Motor neuron (in vitro differentiated cells): Measurements from ENCODE around the gene TLL2. TPM values are rescaled to one million over a fixed set of nuclear protein-coding genes. Genes with fewer than 3 reads are reported as not detected.
A peak's percentile ranks its signal among the peaks of the same experiment; 100 is the strongest.

Experiments
- ATAC-seq, 8 experiments: fragments of 200-7000 bp; cut with Tn5 transposase; replicated peaks in 6 of 8; 2 replicates each; pipeline ENCODE4 v1.8.0; 2021; ENCODE audit warnings: mild to moderate bottlenecking in 8 of 8, moderate library complexity in 8 of 8
- H3K27ac ChIP-seq, 2 donors: fragments of 250-450 bp; sonication (Bioruptor Pico); 2 replicates each; pipeline ENCODE4 v1.9.0; 2021; ENCODE audit warnings: antibody characterized with exemption in 2 of 2, mild to moderate bottlenecking in 2 of 2, moderate library complexity in 1 of 2
- H3K4me1 ChIP-seq, 2 donors: fragments of 250-450 bp; sonication (Bioruptor Pico); replicated peaks in 1 of 2; 2 replicates each; pipeline ENCODE4 v1.6.1; 2021; ENCODE audit warnings: antibody characterized with exemption in 2 of 2, mild to moderate bottlenecking in 2 of 2, moderate library complexity in 1 of 2
- H3K4me3 ChIP-seq, 5 donors: fragments of 250-450 bp; sonication (Bioruptor Pico); 2 replicates each; pipeline ENCODE4 v1.9.0; 2021; ENCODE audit warnings: antibody characterized with exemption in 5 of 5, mild to moderate bottlenecking in 5 of 5, moderate library complexity in 4 of 5
- WGBS, 10 experiments: fragments of 450-650 bp; shearing (Covaris generic); methylation state at CpG; one replicate each; pipeline ENCODE4 v1.0.0; 2022; 5-methylcytosine and 5-hydroxymethylcytosine counted together
- in situ Hi-C, 9 experiments: fragments of 400-800 bp; cut with MboI; loops; one replicate each; pipeline ENCODE4 v1.15.0; 2021; ENCODE audit warnings: low sequenced_read_pairs in 9 of 9, low pct_unique_long_range_greater_than_20kb in 2 of 9; ENCODE audit not compliant: unreplicated experiment in 9 of 9
- total RNA-seq, 8 experiments: library from RNA; unstranded; fragments of 300-600 nt; gene quantifications; 2 replicates each; pipeline versions ENCODE4 v1.2.3 to v1.2.4, GENCODE V29; 2022

The TLL2 gene
- total RNA-seq, 8 experiments from 2014 or later: 1.1 to 20.4 (median 2.2) TPM

DNA sequence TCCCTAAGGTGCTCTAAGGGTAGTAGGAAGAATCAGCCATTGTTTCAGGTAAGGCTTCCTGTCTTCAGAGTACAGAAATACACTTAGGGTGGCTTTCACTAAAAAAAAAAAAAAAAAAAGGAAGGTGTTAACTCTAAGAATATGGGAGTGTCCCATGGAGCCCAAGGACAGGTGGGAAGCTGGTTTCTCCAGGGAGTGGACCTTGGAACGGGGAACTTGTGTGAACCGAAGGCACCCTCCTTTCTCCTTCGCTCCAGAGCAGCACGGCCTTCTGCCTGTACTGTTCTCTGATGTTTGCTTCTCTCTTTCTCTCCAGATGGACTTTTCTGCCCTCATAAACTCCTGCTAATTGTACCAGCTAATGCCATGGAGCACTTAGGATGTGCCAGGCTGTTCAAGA, 161.1 kb downstream of the TLL2 start:
- no peak overlapping the region for H3K27ac ChIP-seq
- H3K4me1 ChIP-seq: no peaks in the 10 kb centered on the region
- H3K4me3 ChIP-seq: no peak overlapping the region
- in situ Hi-C loops: no loop called here
- 46 to 100% (median 63%) methylated on average over 1 to 4 of the region's 4 CpGs; no CpG with 5 or more reads in 4 of the 10 experiments for WGBS, 10 experiments
- no peak for ATAC-seq

DNA sequence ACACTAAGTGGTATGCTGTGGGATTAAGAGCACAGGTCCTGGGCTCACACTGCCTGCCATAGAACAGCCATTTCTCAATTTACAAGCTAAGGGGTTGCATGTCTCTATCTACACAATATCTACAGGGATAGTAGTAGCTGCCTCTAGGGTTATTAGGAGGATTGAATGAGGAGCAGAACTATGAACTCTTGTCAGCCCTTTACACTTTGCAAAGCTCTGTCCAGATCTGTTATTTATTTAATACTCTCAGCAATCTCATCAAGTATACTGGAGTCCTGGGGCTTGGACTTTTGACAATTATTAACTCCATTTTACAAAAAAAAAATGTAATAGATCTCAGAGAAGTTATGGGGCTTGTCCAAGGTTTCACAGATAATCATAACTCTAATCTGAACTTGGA, 161.7 kb downstream of the TLL2 start:
- H3K27ac ChIP-seq: no peak overlapping the region
- H3K4me1 ChIP-seq: no peaks in the 10 kb centered on the region
- in situ Hi-C loops: no loop called here
- no peak overlapping the region for H3K4me3 ChIP-seq
- no peak for ATAC-seq

DNA sequence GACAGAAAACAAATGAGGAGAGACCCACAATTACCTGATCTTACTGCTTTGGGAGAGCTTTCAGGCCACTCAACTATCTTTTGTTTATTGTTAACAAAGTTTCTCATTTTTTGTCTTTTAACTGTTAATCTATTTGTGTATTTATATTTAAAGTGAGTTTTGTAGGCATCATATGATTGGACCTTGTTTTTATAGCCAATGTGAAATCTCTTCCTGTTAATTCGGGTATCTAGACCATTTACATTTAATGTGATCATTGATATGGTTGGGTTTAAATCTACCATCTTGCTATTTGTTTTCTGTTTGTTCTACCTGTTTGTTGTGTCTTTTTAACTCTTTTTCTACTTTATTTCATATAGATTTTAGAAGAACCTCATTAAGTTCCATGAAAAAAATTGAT, 167.4 kb downstream of the TLL2 start:
- no peak for ATAC-seq
- in situ Hi-C loops: loop anchor here in 4 of 9 experiments (25.0 kb wide), 2 partner anchors 309 to 334 kb away; partner anchors contain the start of gene CCNJ (in 2 of the 4)
- 0 to 100% (median 80%) methylated on average over 1 of the region's 1 CpG; no CpG with 5 or more reads in 1 of the 10 experiments for WGBS, 10 experiments
- no peak overlapping the region for H3K27ac ChIP-seq
- no peak overlapping the region for H3K4me3 ChIP-seq
- no peaks in the 10 kb centered on the region for H3K4me1 ChIP-seq

DNA sequence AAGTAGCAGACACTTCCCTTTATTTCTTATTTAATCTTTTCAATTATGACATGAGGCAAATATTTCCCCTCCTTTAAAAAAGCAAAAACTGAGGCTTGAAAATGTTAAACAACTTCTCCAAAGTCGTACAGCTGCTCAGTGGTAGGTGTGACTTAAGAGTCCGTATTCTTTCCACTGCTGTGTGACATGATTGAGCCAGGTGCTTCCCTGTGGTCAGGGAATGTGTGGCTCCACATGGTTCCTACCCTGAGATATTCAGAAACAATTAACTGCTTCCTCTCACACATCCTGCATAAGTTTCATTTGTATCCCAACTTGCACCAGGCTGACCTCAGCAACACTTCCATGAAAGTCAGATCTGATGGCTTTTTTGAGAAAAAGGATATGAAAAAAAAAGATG, 168.5 kb downstream of the TLL2 start:
- ATAC-seq: no peak
- Histone ChIP-seq H3K27ac (no peak overlapping the region), H3K4me3 (no peak overlapping the region), H3K4me1 (no peaks in the 10 kb centered on the region)
- WGBS, 10 experiments: 13 to 72% (median 43%) methylated on average over 1 to 2 of the region's 2 CpGs; no CpG with 5 or more reads in 1 of the 10 experiments
- in situ Hi-C loops: loop anchor here in 4 of 9 experiments (25.0 kb wide), 2 partner anchors 308 to 333 kb away; partner anchors contain the start of gene CCNJ (in 2 of the 4)

DNA sequence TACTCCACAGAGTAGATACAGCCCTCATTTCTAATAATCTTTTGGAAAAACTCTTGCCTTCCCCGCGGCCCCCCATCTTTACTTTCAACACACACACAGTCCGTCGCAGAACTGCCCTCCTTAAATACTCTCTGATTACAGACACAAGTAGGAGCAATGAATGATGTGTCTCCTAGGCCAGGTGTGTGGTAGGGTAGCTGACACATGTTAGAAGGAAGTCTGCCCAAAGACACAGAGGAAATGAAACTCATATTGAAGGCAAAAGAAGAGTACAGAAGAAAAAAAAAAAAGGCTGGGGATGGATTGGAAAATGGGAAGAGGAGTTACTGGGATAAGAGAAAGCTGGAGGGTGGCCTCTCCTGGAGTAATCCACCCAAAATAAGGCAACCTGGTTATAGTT, 169.5 kb downstream of the TLL2 start:
- in situ Hi-C loops: loop anchor here in 4 of 9 experiments (25.0 kb wide), 2 partner anchors 307 to 332 kb away; partner anchors contain the start of gene CCNJ (in 2 of the 4)
- Histone ChIP-seq H3K4me3 (no peak overlapping the region), H3K4me1 (no peaks in the 10 kb centered on the region), H3K27ac (no peak overlapping the region)
- 73 to 100% (median 80%) methylated on average over 1 to 4 of the region's 4 CpGs; no CpG with 5 or more reads in 4 of the 10 experiments for WGBS, 10 experiments
- no peak for ATAC-seq

DNA sequence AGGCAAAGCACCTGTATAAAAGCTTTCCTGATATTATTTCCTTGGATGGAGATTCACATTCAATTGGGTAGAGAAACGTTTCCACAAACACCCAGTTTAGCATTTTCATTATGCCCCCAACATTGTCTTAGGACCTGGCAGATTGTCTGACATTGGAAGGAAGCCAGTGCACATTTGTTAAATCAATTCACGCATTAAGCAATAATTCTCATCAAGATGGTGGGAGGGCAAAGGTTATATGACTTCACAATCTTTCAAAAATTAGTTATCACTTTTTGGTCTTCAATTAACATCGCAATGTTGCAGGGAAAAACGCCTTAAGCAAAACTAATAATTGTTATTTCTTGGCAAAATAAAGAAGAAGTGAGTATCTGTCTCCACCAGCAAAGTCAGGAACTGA, 171.3 kb downstream of the TLL2 start:
- no peak overlapping the region for H3K4me3 ChIP-seq
- H3K4me1 ChIP-seq: peaks cover 0 to 3% of the 10 kb centered on the region in 2 donors
- no peak overlapping the region for H3K27ac ChIP-seq
- 1 to 90% (median 69%) methylated on average over 2 to 4 of the region's 4 CpGs for WGBS, 10 experiments
- in situ Hi-C loops: loop anchor here in 4 of 9 experiments (25.0 kb wide), 2 partner anchors 305 to 330 kb away; partner anchors contain the start of gene CCNJ (in 2 of the 4)
- ATAC-seq: no peak

DNA sequence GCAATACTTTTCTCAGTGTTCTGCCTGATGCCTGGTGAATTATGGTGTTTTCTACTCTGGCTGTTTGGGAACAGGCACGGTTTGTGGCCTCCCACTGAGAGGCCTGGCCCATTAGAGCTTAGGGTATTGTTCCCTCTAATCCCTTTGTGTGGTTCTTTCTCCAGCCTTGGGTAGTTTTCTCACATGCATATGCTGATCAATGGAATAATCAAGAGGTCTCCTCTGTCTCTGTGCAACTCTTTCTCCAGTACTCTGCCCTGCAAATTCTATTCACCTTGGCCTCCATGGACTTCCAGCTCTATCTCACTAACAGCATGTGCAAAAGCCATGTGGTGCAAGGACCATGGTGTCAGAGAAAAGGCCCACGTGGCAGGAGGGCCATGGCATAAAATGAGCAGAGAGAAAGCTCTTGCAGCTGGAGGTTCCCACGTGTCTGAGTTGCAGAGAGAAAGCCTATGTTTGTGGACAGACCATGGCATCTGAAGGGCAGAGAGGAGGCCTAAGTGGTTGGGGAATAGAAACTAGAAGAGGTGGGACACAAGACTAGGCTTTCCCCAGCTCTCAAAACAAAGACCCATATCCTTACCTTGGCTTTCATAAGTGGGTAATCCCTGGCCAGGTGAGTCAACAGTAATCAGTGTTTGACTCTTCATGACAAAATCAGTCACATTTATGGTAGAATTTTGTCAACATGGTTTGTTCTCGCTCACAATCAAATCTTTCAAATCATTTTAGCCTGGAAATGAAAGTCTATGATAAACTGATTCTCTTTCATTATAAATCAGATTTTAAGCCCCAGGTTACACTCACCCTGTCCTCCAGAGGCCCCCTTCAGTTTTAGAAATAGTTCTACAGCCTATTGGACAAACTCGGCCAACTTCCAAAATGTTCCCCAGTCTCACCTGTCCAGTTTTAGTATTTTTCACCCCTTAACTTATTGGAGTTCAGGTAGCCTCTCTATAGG, 172.2 kb downstream of the TLL2 start:
- H3K4me1 ChIP-seq: peaks cover 0 to 3% of the 10 kb centered on the region in 2 donors
- H3K4me3 ChIP-seq: no peak overlapping the region
- in situ Hi-C loops: loop anchor here in 4 of 9 experiments (25.0 kb wide), 2 partner anchors 304 to 329 kb away; partner anchors contain the start of gene CCNJ (in 2 of the 4)
- WGBS, 10 experiments: 0 to 100% (median 49%) methylated on average over 1 to 4 of the region's 5 CpGs
- peak in 2 of 8 experiments; percentile 15 to 43 for ATAC-seq
- no peak overlapping the region for H3K27ac ChIP-seq

DNA sequence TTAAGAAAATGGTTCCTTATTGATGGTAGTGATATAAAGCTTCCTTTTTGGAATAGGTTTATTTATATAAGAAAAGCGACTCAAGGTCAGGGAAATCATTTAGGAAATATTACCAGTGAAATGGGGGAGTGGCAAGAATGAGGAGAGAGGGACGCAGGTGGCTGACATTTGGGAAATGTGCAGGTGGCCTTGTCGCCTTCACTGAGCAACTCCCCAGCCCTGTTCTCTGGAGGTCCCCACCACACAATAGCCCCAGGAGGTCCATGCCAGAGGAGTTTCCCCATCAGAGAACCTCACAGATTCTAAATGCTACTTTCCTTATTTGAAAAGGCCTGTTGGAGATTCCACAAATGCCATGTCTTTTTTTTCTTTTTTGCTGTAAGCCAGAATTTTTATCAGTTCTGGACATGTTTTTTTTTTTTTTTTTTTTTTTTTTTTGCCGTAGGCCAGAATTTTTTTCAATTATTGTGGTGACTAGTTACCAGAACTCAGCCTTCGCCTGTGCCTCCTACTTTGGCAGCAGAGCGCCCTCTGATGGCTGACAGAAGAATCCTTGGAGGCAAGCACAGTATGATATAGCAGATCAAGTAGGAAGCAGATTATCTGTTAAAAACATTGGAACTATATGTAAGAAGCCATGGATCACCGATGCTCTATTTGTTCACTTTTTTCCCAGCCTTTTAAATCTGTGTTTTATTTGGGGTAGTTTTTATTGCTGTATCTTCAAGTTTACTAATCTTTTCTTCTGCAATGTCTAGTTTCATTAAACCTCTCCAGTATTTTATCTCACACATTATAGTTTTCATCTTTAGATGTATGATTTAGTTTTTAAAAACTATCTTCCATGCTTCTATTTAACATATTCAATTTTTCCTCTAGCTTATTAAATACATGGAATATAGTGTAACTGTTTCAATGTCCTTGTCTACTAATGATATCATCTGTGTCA, 173.5 kb downstream of the TLL2 start:
- ATAC-seq: peak; percentile 74 to 97 (median 88)
- in situ Hi-C loops: loop anchor here in 4 of 9 experiments (25.0 kb wide), 2 partner anchors 303 to 328 kb away; partner anchors contain the start of gene CCNJ (in 2 of the 4)
- H3K4me1 ChIP-seq: peaks cover 0 to 3% of the 10 kb centered on the region in 2 donors
- 0 to 100% (median 30%) methylated on average over 2 to 7 of the region's 7 CpGs for WGBS, 10 experiments
- H3K4me3 ChIP-seq: no peak overlapping the region
- H3K27ac ChIP-seq: no peak overlapping the region

DNA sequence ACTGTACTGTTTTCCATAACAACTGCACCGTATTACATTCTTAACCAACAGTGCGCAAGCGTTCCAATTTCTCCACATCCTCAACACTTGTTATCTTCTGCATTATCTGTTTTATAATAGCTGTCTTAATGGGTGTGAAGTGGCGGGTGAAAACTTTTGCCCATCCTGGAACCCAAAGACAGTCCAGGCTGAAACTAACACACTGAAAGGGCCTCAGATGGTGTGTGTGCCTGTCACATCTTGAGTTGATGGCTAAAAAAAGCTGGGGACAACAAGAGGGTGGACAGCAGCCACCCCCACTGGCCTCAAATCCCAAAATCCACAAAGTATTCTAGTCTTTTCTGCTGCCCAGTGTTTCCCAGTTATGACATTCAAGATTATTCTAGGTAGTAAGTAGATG, 174.3 kb downstream of the TLL2 start:
- H3K4me1 ChIP-seq: peaks cover 0 to 3% of the 10 kb centered on the region in 2 donors
- H3K4me3 ChIP-seq: no peak overlapping the region
- ATAC-seq: no peak
- no peak overlapping the region for H3K27ac ChIP-seq
- in situ Hi-C loops: loop anchor here in 4 of 9 experiments (25.0 kb wide), 2 partner anchors 302 to 327 kb away; partner anchors contain the start of gene CCNJ (in 2 of the 4)
- WGBS, 10 experiments: 75 to 100% (median 94%) methylated on average over 2 to 4 of the region's 4 CpGs; no CpG with 5 or more reads in 3 of the 10 experiments

DNA sequence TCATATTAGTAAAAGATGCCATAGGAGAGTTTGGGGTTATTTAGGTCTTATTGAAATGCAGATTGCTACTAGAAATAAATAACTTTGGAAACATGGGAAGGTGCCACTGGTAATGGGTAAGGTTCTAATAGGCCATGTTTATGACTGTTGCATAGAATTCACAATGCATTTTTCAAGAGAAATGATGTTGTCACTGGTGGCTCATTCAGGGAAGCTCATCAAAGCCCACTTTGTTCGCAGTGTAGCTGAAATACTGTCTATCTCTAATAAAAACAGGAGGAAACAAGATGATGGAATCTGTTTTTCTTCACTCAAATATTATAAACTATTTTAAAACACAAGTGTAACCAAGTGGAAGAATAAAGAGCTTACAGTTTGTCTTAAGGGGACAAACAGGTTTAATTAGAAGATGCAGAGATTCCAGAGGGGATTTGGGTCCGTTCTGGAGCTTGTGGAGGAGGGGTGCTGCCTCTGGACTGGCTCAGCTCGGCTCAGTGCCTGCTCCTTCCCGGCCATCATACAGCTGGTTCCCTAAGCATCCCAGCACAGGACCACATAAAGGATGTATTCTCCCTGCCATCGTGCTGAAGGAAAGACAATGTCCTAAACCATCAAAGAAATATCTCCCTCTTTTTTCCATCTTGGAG, 175.3 kb downstream of the TLL2 start:
- in situ Hi-C loops: loop anchor here in 4 of 9 experiments (25.0 kb wide), 2 partner anchors 301 to 326 kb away; partner anchors contain the start of gene CCNJ (in 2 of the 4)
- Histone ChIP-seq H3K4me3 (no peak overlapping the region), H3K4me1 (peaks cover 0 to 3% of the 10 kb centered on the region in 2 donors), H3K27ac (no peak overlapping the region)
- 0 to 100% (median 54%) methylated on average over 1 to 5 of the region's 5 CpGs; no CpG with 5 or more reads in 1 of the 10 experiments for WGBS, 10 experiments
- ATAC-seq: peak in 1 of 8 experiments; percentile 10

DNA sequence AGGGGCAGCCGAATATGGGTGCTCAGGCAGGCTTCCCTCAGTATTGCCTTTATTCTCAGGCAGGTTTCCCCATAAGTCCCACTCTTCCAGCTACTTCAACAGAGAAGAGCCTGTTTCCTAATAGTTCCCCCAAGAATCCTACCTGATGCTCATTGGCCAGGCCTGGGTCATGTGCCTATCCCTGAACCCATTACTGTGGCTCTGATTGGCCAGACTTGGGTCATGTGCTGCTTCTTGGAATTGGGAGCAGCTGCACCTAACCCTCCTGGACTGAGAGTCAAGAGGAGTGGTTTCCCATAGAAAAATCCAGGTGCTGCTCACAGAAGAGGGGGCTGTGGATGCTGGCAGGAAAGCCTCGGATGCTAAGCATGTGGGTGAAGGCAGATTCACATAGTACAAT, 176.6 kb downstream of the TLL2 start:
- Histone ChIP-seq H3K27ac (no peak overlapping the region), H3K4me1 (peaks cover 0 to 3% of the 10 kb centered on the region in 2 donors), H3K4me3 (no peak overlapping the region)
- in situ Hi-C loops: loop anchor here in 4 of 9 experiments (25.0 kb wide), 2 partner anchors 300 to 325 kb away; partner anchors contain the start of gene CCNJ (in 2 of the 4)
- ATAC-seq: no peak
- 0 to 100% (median 91%) methylated on average over 1 to 2 of the region's 2 CpGs; no CpG with 5 or more reads in 2 of the 10 experiments for WGBS, 10 experiments
